GM12872 (cell line): ENCODE data around the gene SLC10A3.

Experiments used
- CTCF ChIP-seq: IDR thresholded peaks from 3 replicates; pipeline ENCODE4 v1.5.1; 2011; ENCODE audit warnings: low read depth, mild to moderate bottlenecking, low read length, moderate library complexity; ENCODE audit not compliant: insufficient read depth

The SLC10A3 gene

GRCh38 chrX:154515966-154516655, 25.7 kb upstream of the SLC10A3 start, which contains the start of gene FAM3A:
TSS of gene FAM3A (minus strand) at chrX:154516232. CDS start at chrX:154515772, 460 bp downstream.
- no peak for TF ChIP-seq CTCF

- TF ChIP-seq CTCF, result no peak
These were observed 24.9 kb upstream of the SLC10A3 start for GRCh38 chrX:154515090-154515965.

GRCh38 chrX:154513716-154514115, 23.3 kb upstream of the SLC10A3 start:
- TF ChIP-seq CTCF, result no peak

GRCh38 chrX:154512879-154513553, 22.6 kb upstream of the SLC10A3 start:
- TF ChIP-seq CTCF, result no peak

GRCh38 chrX:154511761-154512160, 21.3 kb upstream of the SLC10A3 start:
- TF ChIP-seq CTCF, result no peak

GRCh38 chrX:154509455-154509854, 19.0 kb upstream of the SLC10A3 start:
- TF ChIP-seq CTCF, result no peak

- TF ChIP-seq CTCF, result no peak
These were observed 17.9 kb upstream of the SLC10A3 start for GRCh38 chrX:154508384-154508745.
